Mesangial cell (primary cell): ENCODE data around the gene IL12RB2. TPM values are rescaled to one million over a fixed set of nuclear protein-coding genes. Genes with fewer than 3 reads are reported as not detected.

ENCODE experiments used
- total RNA-seq: library from RNA; depleted of rRNA; stranded (reverse); fragments of >200 nt; gene quantifications from 2 replicates; pipeline ENCODE4 v1.2.3, GENCODE V29; 2015

Gene IL12RB2
- total RNA-seq, result 0.33 TPM in 1 of 2 replicates, not detected in the other

GRCh38 chr1:67307251-67308060 lies at the start of gene IL12RB2:
Gene IL12RB2, plus strand, starts transcription at chr1:67307873. Its CDS starts 12,496 bp downstream, at chr1:67320369.

GRCh38 chr1:67430358-67431155 lies 122.9 kb downstream of the IL12RB2 start, which contains the start of gene SERBP1:
Gene SERBP1, minus strand, starts transcription at chr1:67430402. Its CDS starts 102 bp downstream, at chr1:67430300.

Other genes with a start within 250 kb of the IL12RB2 start
- not detected in 2 replicates for gene C1orf141, start 172.9 kb upstream of the IL12RB2 start, total RNA-seq
- not detected in 2 replicates for gene IL23R, start 141.4 kb upstream of the IL12RB2 start, total RNA-seq
- gene SERBP1, start 122.5 kb downstream of the IL12RB2 start, total RNA-seq, result 98.4 and 210 TPM in 2 replicates